Measurements from ENCODE around the gene U2AF2. TPM values are rescaled to one million over a fixed set of nuclear protein-coding genes. Genes with fewer than 3 reads are reported as not detected.

The U2AF2 gene
- total and polyA plus RNA-seq, 2 of the 8 experiments (the other 6 are each of a cell fraction or from before 2014, with no cell fraction given), result 162 to 252 TPM

GRCh38 chr19:55690109-55690768, 35.4 kb downstream of the U2AF2 start:
- H3K56ac ChIP-seq (replicated peaks; ENCODE audit: insufficient read length, low read depth, low read length), result no peak overlapping the region
- peaks cover 1 to 31% of the 10 kb centered on the region in 2 experiments for H4K20me1 ChIP-seq (replicated peaks in 1 of 2; ENCODE audit: control insufficient read depth in 1 of 2, insufficient read depth in 2 of 2, low read length in 2 of 2)
- H3K27me3 ChIP-seq (replicated peaks in 1 of 4; ENCODE audit: control insufficient read depth in 3 of 4, extremely low read depth in 1 of 4, insufficient read depth in 3 of 4, low read length in 3 of 4), result no peaks in the 10 kb centered on the region; a peak in 1 of 7 replicates
- ChIA-PET CTCF (ENCODE audit: partially characterized antibody) (interaction anchor here (0.5 kb wide), 1 partner anchor 647 kb away, joined by 4 read pairs; no protein-coding TSS in a partner anchor), POLR2A (ENCODE audit: partially characterized antibody) (interaction anchor here (1.9 kb wide), 1 partner anchor 13 kb away, joined by 6 read pairs; no protein-coding TSS in a partner anchor)
- H4K5ac ChIP-seq (ENCODE audit: insufficient read length, low read depth, low read length), result no peak overlapping the region
- H2BK5ac ChIP-seq (ENCODE audit: low read depth, low read length), result no peak overlapping the region
- no peak overlapping the region for H3K23ac ChIP-seq (ENCODE audit: insufficient read length)
- no peak overlapping the region for H3K4ac ChIP-seq (replicated peaks; ENCODE audit: insufficient read length, low read depth, low read length)
- H3K14ac ChIP-seq (ENCODE audit: insufficient read length), result no peak overlapping the region
- TF ChIP-seq BACH1 (IDR thresholded peaks at IDR 0.05; ENCODE audit: low read length) (no peak), SIX5 (IDR thresholded peaks at IDR 0.05; ENCODE audit: low read depth, low read length) (no peak), POLR2AphosphoS5 (IDR thresholded peaks at IDR 0.05; ENCODE audit: low read depth, low read length) (no peak), RAD21 (IDR thresholded peaks at IDR 0.05 in 1 of 2, conservative IDR thresholded peaks at IDR 0.05 in 1 of 2; ENCODE audit: low read depth in 2 of 2, low read length in 2 of 2) (no peak), RBBP5 (IDR thresholded peaks at IDR 0.05; ENCODE audit: borderline replicate concordance, low read depth, low read length) (no peak), TAF7 (optimal IDR thresholded peaks at IDR 0.05; ENCODE audit: borderline replicate concordance, low read depth, low read length) (no peak), MAX (IDR thresholded peaks at IDR 0.05) (no peak), HDAC2 (IDR thresholded peaks at IDR 0.05; ENCODE audit: borderline replicate concordance in 1 of 2, low read depth in 2 of 2, low read length in 2 of 2) (no peak), SP1 (IDR thresholded peaks at IDR 0.05; ENCODE audit: low read depth, low read length) (no peak), SIRT6 (IDR thresholded peaks at IDR 0.05; ENCODE audit: low read length) (no peak), BRCA1 (IDR thresholded peaks at IDR 0.05; ENCODE audit: low read depth, low read length) (no peak)
- no peaks in the 10 kb centered on the region for H3K23me2 ChIP-seq (ENCODE audit: low read depth, low read length)
- no peak overlapping the region for H3K4me3 ChIP-seq (ENCODE audit: extremely low read depth in 1 of 4, insufficient read depth in 2 of 4, low read depth in 3 of 4, low read length in 4 of 4)
- peaks cover 3% of the 10 kb centered on the region for H3K79me1 ChIP-seq (ENCODE audit: low read depth, low read length)
- H3K36me3 ChIP-seq (ENCODE audit: control insufficient read depth in 2 of 4, insufficient read depth in 4 of 4, low read length in 3 of 4), result peaks cover 2 to 57% (median 18%) of the 10 kb centered on the region in 4 experiments; a peak in 6 of 8 replicates
- no peak overlapping the region for H4K91ac ChIP-seq (replicated peaks; ENCODE audit: insufficient read length, low read length)
- DNase-seq (ENCODE audit: low read depth in 1 of 2, low spot score in 2 of 2), result no peak
- no peak overlapping the region for H3K27ac ChIP-seq (ENCODE audit: low read depth, low read length)
- no peak overlapping the region for H4K8ac ChIP-seq (ENCODE audit: extremely low read depth, insufficient read depth, low read length)
- H2BK120ac ChIP-seq (replicated peaks; ENCODE audit: low read depth, low read length), result no peak overlapping the region
- no peak overlapping the region for H2AK5ac ChIP-seq (ENCODE audit: low read depth, low read length)
- no peaks in the 10 kb centered on the region for H3K4me1 ChIP-seq (replicated peaks in 1 of 4; ENCODE audit: control insufficient read depth in 3 of 4, insufficient read depth in 4 of 4, low read length in 3 of 4)
- 97% methylated on average over 19 of the region's 25 CpGs; no CpG with 5 or more reads in 1 of the 2 experiments for WGBS, 2 experiments (ENCODE audit: extremely low coverage in 1 of 2, insufficient coverage in 1 of 2, insufficient read length in 1 of 2, insufficient replicate concordance in 2 of 2, low coverage in 1 of 2, low lambda C conversion rate in 2 of 2, missing lambda C conversion rate in 1 of 2)
- H3K9me3 ChIP-seq (ENCODE audit: insufficient read depth in 2 of 2, low read depth in 1 of 2, low read length in 1 of 2), result no peaks in the 10 kb centered on the region
- H3K18ac ChIP-seq (ENCODE audit: extremely low read depth, low read length), result no peak overlapping the region
- H2AFZ ChIP-seq (ENCODE audit: low read length), result no peak overlapping the region
- H3K9ac ChIP-seq (replicated peaks in 1 of 4; ENCODE audit: extremely low read depth in 1 of 4, low read depth in 3 of 4, low read length in 3 of 4), result no peak overlapping the region
- H2BK20ac ChIP-seq (ENCODE audit: low read length), result no peak overlapping the region
- no peak for FAIRE-seq
- no peak overlapping the region for H2BK12ac ChIP-seq (ENCODE audit: low read depth, low read length)
- H3K79me2 ChIP-seq (ENCODE audit: control insufficient read depth in 1 of 2, insufficient read depth in 2 of 2, low read length in 2 of 2), result peaks cover 0 to 5% of the 10 kb centered on the region in 2 experiments; a peak in 1 of 4 replicates
- no peak overlapping the region for H2BK15ac ChIP-seq (ENCODE audit: low read length)
- H3K4me2 ChIP-seq (ENCODE audit: insufficient read depth in 1 of 2, low read depth in 2 of 2, low read length in 2 of 2), result no peak overlapping the region

All from H1 (cell line).